ENCODE data around the gene GSTT4.
"Not testable (repeated sequence)": the region's sequence is repeated elsewhere in the genome, so short reads cannot be mapped to it uniquely, and the experiment has no call there.

Gene GSTT4

GRCh38 chr22:23949764-23950163 lies 55.5 kb downstream of the GSTT4 start:
- not testable (repeated sequence) for DNase-seq

All from activated effector memory CD4-positive, alpha-beta T cell treated with Interleukin-2 at 50 U/mL for 16 hours (primary cell).